Peyer's patch (tissue), 4 donors: ENCODE data around the gene COL27A1. TPM values are rescaled to one million over a fixed set of nuclear protein-coding genes. Genes with fewer than 3 reads are reported as not detected.
A peak's percentile ranks its signal among the peaks of the same experiment; 100 is the strongest.

Experiments
- DNase-seq, 3 donors: peaks; one replicate each; pipeline ENCODE4 v3.0.0-alpha.2; 2017 to 2019
- H3K27ac ChIP-seq, 4 donors: fragments of 200-600 bp; sonication (generic); one replicate each; pipeline ENCODE4 v1.5.1; 2016 to 2019
- H3K27me3 ChIP-seq, 2 donors: fragments of 200-600 bp; sonication (generic); one replicate each; pipeline ENCODE4 v1.5.1; 2019
- H3K36me3 ChIP-seq, 3 donors: fragments of 200-600 bp; sonication (generic); one replicate each; pipeline ENCODE4 v1.5.1; 2016 to 2019
- H3K4me1 ChIP-seq, 4 donors: fragments of 200-600 bp; sonication (generic); one replicate each; pipeline ENCODE4 v1.5.1; 2016 to 2019
- H3K4me3 ChIP-seq, 4 donors: fragments of 200-600 bp; sonication (generic); 1 replicate in 3 of 4; 2 replicates in 1 of 4; pipeline ENCODE4 v1.5.1; 2016 to 2019; ENCODE audit warnings: mild to moderate bottlenecking in 1 of 4
- H3K9me3 ChIP-seq, 4 donors: fragments of 200-600 bp; sonication (generic); one replicate each; pipeline ENCODE4 v1.5.1; 2016 to 2019; ENCODE audit warnings: mild to moderate bottlenecking in 1 of 4
- POLR2A ChIP-seq, 2 donors: fragments of 450-650 bp; IDR thresholded peaks; one replicate each; pipeline ENCODE4 v1.5.1; 2017; ENCODE audit warnings: antibody characterized with exemption in 2 of 2, mild to moderate bottlenecking in 2 of 2, moderate library complexity in 2 of 2
- total RNA-seq, 4 donors: library from RNA; depleted of rRNA; stranded (reverse); fragments of >200 nt; gene quantifications; one replicate each; pipeline ENCODE4 v1.1.0, GENCODE V29; 2016
- TF ChIP-seq, protein P1 (sequence below), 6 experiments: fragments of 450-650 bp in 4 of 6; fragments of 200-600 bp in 2 of 6; sonication (generic) in 1 of 6; IDR thresholded peaks; one replicate each; pipeline ENCODE4 v1.5.1; 2017 to 2019; ENCODE audit warnings: antibody characterized with exemption in 6 of 6, mild to moderate bottlenecking in 3 of 6, moderate library complexity in 1 of 6

The COL27A1 gene
- total RNA-seq, 4 donors from 2014 or later: 5.8 to 23.1 (median 7.2) TPM

DNA sequence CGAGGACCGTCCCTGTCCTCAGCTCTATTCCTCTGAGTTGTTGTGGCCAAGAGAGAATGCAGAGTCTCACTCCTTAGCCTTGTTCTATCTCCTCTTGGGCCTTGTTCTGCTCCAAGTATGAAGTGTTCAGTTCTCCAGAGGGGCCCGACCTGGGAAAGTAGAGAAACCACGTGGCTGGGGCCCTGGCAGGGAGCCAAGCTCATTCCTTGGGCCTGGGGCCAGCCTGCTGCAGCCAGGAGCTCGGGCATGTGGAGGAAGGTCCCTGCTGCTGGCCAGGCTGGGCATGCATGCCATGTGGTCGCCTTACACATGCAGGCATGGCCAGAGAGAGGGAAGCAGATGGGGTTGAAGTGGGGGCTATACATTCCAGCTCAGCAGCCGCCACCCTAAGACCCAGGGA is 60.7 kb downstream of the COL27A1 start:
- H3K4me3 ChIP-seq: no peak overlapping the region
- no peaks in the 10 kb centered on the region for H3K36me3 ChIP-seq
- no peak for DNase-seq
- H3K27me3 ChIP-seq: no peaks in the 10 kb centered on the region
- H3K4me1 ChIP-seq: no peaks in the 10 kb centered on the region
- TF ChIP-seq, protein P1, sequence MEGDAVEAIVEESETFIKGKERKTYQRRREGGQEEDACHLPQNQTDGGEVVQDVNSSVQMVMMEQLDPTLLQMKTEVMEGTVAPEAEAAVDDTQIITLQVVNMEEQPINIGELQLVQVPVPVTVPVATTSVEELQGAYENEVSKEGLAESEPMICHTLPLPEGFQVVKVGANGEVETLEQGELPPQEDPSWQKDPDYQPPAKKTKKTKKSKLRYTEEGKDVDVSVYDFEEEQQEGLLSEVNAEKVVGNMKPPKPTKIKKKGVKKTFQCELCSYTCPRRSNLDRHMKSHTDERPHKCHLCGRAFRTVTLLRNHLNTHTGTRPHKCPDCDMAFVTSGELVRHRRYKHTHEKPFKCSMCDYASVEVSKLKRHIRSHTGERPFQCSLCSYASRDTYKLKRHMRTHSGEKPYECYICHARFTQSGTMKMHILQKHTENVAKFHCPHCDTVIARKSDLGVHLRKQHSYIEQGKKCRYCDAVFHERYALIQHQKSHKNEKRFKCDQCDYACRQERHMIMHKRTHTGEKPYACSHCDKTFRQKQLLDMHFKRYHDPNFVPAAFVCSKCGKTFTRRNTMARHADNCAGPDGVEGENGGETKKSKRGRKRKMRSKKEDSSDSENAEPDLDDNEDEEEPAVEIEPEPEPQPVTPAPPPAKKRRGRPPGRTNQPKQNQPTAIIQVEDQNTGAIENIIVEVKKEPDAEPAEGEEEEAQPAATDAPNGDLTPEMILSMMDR (IDR thresholded peaks at IDR 0.05): no peak
- TF ChIP-seq POLR2A (IDR thresholded peaks at IDR 0.05): no peak
- no peak overlapping the region for H3K27ac ChIP-seq
- no peaks in the 10 kb centered on the region for H3K9me3 ChIP-seq

DNA sequence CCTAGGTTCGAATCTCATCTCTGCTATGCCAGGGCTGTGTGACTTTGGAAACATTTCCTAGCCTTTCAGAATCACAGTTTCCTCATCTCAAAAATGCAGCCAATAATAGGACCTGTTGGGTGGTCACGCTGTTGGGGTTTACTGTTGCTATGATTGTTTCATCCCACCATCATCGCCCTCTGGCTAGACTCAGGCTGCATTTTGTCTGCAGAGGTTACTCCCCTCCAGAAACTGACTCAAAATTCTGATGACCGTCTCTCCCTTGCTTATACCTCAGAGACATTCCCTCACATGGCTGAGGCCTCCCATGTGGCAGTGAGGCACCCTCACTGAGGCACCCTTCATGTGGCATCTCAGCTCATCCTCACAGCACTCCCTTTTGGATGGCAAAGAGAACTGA is 61.6 kb downstream of the COL27A1 start:
- Histone ChIP-seq H3K9me3 (no peaks in the 10 kb centered on the region), H3K36me3 (no peaks in the 10 kb centered on the region), H3K4me3 (no peak overlapping the region), H3K27me3 (no peaks in the 10 kb centered on the region), H3K4me1 (no peaks in the 10 kb centered on the region), H3K27ac (no peak overlapping the region)
- TF ChIP-seq POLR2A (IDR thresholded peaks at IDR 0.05): no peak
- TF ChIP-seq, protein P1 (IDR thresholded peaks at IDR 0.05): no peak
- DNase-seq: no peak

DNA sequence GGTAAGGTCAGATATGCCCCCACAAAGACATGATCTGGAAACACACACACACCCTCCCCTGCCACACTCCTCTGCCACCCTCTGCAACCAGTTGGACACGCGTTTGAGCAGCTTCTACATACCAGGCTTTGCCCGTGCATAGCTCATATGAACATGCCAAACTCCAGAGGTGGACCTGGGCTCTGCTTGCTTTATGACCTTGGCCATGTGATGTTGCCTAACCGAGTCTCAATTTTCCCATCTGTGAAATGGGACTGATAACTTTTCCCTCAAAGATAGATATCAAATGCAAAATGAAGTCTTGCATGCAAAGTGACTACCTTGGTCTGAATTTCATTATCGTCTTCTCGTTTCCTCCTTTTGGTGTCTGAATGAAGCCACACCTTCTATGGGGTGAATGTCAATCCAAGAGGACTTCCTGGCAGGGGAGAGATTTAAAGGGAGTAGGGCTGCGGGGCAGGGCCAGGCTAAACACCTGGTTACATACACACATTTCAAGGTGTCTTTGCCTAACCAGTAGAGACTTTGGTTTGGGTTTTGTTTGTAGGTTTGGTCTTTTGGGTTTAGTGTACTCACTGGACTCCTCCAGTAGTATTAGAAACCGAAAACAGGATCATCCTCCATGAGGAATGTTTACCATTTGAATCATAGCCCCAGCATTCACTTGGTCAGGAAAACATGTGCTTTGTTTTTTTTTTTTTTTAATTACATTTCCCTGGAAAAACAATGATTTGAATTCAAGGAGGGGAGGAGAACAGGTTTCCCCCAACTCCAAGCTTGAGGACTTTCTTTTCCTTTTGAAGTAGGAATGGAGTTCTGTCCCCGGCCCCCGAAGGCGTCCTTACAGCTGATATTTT is 63.2 kb downstream of the COL27A1 start:
- Histone ChIP-seq H3K27me3 (no peaks in the 10 kb centered on the region), H3K9me3 (no peaks in the 10 kb centered on the region), H3K36me3 (no peaks in the 10 kb centered on the region), H3K4me1 (no peaks in the 10 kb centered on the region), H3K27ac (peak overlapping the region in 2 of 4 donors; percentile 39 to 76), H3K4me3 (no peak overlapping the region)
- no peak for DNase-seq
- no peak for TF ChIP-seq POLR2A (IDR thresholded peaks at IDR 0.05)
- TF ChIP-seq, protein P1 (IDR thresholded peaks at IDR 0.05): no peak

DNA sequence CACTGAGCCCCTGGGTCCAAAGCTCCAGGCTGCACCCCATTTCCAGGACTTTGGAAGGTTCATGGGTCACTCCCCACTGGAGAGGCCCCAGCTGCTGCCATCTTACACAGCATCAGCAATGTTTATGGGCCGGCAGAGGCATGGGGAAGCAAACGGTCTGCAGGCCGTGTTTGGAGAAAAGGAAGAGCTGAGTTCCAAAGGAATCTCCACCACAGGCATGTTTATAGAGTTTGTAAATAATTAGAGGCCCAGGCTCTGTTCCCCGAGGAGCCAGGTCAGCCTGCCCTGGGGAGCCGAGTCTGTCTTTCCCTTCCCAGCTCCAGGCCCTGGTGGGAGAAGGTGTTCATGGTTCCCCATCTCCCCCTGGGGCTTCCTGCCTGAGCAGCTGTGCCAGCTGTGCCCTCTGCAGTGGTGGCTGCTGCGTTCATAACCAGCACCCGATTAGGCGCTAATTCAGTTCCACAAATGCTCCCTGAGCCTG is 64.8 kb downstream of the COL27A1 start:
- TF ChIP-seq, protein P1 (IDR thresholded peaks at IDR 0.05): no peak
- no peak for TF ChIP-seq POLR2A (IDR thresholded peaks at IDR 0.05)
- H3K27ac ChIP-seq: peak overlapping the region in 2 of 4 donors; percentile 59 to 76
- no peaks in the 10 kb centered on the region for H3K4me1 ChIP-seq
- no peaks in the 10 kb centered on the region for H3K9me3 ChIP-seq
- no peak for DNase-seq
- H3K27me3 ChIP-seq: no peaks in the 10 kb centered on the region
- H3K4me3 ChIP-seq: no peak overlapping the region
- H3K36me3 ChIP-seq: no peaks in the 10 kb centered on the region

DNA sequence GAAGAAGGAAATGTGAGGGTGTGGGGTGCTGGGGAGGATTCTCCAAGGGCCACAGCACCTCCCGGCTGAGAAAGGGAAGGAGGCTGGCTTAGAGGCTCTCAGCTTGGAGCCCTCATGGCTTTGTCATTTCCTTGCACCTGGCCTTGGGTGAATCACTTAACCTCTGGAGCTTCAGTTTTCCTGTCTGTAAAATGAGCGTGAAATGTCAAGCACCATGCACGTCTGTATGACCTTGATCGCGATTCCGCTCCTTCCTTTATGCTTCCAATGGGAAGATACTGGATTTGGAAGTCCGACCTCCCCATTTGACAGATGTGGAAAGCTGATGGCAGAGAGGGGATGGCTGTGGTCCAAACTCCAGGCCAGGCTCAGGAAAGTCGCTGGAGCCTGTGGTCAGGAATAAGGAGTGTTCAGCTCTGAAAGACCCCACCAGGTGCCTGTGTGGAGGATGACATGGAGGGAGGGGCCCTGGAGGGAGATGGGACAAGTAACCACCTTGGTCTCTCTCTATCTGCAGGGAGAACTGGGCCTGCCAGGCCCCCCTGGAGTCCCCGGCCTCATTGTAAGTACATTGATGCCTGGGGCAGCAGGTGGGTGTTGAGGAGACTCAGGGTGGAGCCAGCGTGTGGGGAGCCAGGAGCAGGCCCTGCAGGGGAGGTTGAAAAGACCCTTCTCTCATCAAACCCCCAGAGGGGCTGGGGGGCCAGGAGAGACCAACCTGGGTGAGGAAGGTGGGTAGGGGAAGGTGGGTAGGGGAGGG is 66.5 kb downstream of the COL27A1 start:
- DNase-seq: no peak
- H3K36me3 ChIP-seq: no peaks in the 10 kb centered on the region
- no peak overlapping the region for H3K4me3 ChIP-seq
- no peaks in the 10 kb centered on the region for H3K9me3 ChIP-seq
- H3K27ac ChIP-seq: no peak overlapping the region
- TF ChIP-seq POLR2A (IDR thresholded peaks at IDR 0.05): no peak
- TF ChIP-seq, protein P1 (IDR thresholded peaks at IDR 0.05): no peak
- H3K27me3 ChIP-seq: no peaks in the 10 kb centered on the region
- H3K4me1 ChIP-seq: no peaks in the 10 kb centered on the region
